Measurements from ENCODE around the gene BDKRB2.

BDKRB2 gene

GRCh38 chr14:96177766-96178375, 26.8 kb upstream of the BDKRB2 start:
- DNase-seq = no peak

- DNase-seq = no peak
Measured at GRCh38 chr14:96178461-96179321, 25.9 kb upstream of the BDKRB2 start.

GRCh38 chr14:96180043-96180874, 24.4 kb upstream of the BDKRB2 start:
- DNase-seq = no peak

- DNase-seq = no peak
Measured at GRCh38 chr14:96181186-96182056, 23.2 kb upstream of the BDKRB2 start.

GRCh38 chr14:96182546-96182945, 22.1 kb upstream of the BDKRB2 start:
- no peak for DNase-seq

- DNase-seq = no peak
Measured at GRCh38 chr14:96184737-96185136, 19.9 kb upstream of the BDKRB2 start.

GRCh38 chr14:96187216-96188031, 17.2 kb upstream of the BDKRB2 start:
- no peak for DNase-seq

GRCh38 chr14:96189281-96189711, 15.3 kb upstream of the BDKRB2 start:
- DNase-seq = no peak

GRCh38 chr14:96191353-96191752, 13.3 kb upstream of the BDKRB2 start:
- no peak for DNase-seq

GRCh38 chr14:96191841-96192462, 12.7 kb upstream of the BDKRB2 start:
- no peak for DNase-seq

- DNase-seq = no peak
Measured at GRCh38 chr14:96192975-96193805, 11.4 kb upstream of the BDKRB2 start.

GRCh38 chr14:96194262-96194656, 10.4 kb upstream of the BDKRB2 start:
- DNase-seq = no peak

- no peak for DNase-seq
Measured at GRCh38 chr14:96194657-96195431, 9.8 kb upstream of the BDKRB2 start.

GRCh38 chr14:96195441-96196081, 9.1 kb upstream of the BDKRB2 start:
- DNase-seq = no peak

GRCh38 chr14:96197163-96197852, 7.3 kb upstream of the BDKRB2 start:
- DNase-seq = no peak

- no peak for DNase-seq
Measured at GRCh38 chr14:96197969-96198368, 6.7 kb upstream of the BDKRB2 start.

GRCh38 chr14:96198430-96199130, 6.1 kb upstream of the BDKRB2 start:
- no peak for DNase-seq

- DNase-seq = no peak
Measured at GRCh38 chr14:96201157-96201556, 3.5 kb upstream of the BDKRB2 start.
